HG03520 (cell line): Measurements from ENCODE around the gene UFM1.
A peak's percentile ranks its signal among the peaks of the same experiment; 100 is the strongest.
"Not testable (repeated sequence)": the region's sequence is repeated elsewhere in the genome, so short reads cannot be mapped to it uniquely, and the experiment has no call there.

Source experiments
- ATAC-seq: cut with Tn5 transposase; IDR thresholded peaks from one replicate; pipeline ENCODE4 v1.9.1; 2021; ENCODE audit warnings: mild to moderate bottlenecking, moderate library complexity; ENCODE audit not compliant: unreplicated experiment

Gene UFM1

DNA sequence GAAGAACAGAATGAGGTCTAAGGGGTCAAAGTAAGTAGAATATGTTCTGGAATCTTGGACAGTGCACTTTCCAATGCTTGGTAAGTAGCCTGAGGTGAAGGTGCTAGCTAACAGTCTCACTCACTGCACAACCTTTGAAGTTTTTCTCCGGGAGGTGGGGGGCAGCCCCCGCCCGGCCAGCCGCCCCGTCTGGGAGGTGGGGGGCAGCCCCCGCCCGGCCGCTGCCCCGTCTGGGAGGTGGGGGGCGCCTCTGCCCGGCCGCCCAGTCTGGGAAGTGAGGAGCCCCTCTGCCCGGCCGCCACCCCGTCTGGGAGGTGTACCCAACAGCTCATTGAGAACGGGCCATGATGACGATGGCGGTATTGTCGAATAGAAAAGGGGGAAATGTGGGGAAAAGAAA is 14.1 kb downstream of the UFM1 start:
- not testable (repeated sequence) for ATAC-seq

DNA sequence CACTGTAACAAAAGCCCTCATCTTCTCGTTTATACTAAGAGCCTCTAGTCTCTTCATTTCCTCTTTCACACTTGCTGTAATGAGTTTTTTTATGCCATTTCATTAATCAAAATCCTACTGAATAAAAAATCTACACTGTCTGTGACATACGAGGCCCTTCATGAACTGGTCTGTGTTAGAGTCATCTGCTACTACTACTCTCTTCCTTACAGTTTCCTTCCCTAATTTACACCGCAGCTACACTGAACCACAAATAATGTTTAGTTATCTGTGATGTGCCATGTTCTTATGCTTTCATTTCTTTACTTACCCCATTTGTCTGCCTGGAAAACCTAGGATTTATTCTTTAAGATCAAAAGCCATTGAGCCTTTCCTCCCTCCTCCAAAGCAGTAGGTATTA is 16.0 kb downstream of the UFM1 start:
- no peak for ATAC-seq

DNA sequence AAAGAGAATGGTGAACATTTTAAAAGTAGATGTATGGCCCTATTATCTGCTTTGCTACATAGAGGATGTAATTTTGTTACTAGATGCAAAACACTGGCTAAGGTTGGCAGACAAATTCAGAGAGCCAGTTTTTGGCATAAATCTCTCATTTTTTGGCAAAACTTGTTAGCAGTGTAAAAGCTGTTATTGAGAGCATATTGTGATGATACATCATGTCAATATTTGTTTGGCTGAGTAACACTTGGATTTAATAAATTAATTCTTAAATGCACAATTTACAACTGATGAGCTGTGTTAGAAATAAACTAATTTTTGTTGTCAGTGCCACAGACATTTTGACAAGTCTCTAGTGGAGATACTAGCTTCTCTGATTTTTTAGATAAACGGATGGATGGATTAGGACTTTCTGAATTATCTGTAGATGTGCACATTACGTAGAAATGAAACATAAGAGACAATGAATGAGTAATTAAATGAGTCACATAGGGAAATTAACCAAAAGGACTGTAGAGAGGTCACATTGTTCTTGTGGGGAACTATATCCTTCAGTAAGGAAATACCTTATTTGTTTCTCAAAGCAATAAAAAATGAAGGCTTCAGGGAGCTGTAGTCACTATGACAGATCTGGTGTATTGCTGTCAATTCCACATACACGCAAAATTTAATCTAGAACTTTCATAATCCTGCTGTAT is 17.4 kb downstream of the UFM1 start:
- ATAC-seq: peak; percentile 50

DNA sequence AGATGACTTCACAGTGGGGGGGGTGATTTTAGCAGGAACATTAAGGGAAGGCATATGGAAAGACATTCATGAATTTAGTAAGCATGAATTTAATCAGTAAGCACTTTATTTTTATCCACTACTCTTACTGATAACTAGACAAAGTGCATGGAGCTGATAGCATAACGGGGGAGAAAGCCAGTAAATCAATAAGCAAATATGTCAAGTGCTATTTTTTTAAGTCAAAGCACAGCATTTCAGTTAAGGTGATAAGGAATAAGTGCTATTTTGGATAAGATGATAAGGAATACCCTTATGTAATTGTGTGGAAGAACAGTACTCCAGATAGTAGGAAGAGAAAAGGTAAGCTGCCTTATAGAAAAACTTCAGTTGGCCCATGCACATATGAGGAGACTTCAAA is 19.4 kb downstream of the UFM1 start:
- no peak for ATAC-seq

DNA sequence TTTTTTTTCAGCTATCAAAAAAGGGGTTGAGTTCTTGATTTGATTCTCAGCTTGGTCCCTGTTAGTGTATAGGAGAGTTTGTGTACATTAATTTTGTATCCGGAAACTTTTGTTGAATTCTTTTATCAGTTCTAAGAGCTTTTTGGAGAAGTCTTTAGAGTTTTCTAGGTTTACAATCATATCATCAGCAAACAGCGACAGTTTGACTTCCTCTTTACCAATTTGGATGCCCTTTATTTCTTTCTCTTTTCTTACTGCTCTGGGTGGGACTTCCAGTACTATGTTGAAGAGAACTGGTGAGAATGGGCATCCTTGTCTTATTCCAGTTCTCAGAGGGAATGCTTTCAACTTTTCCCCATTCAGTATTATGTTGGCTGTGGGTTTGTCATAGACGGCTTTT is 20.4 kb downstream of the UFM1 start:
- ATAC-seq: not testable (repeated sequence)

DNA sequence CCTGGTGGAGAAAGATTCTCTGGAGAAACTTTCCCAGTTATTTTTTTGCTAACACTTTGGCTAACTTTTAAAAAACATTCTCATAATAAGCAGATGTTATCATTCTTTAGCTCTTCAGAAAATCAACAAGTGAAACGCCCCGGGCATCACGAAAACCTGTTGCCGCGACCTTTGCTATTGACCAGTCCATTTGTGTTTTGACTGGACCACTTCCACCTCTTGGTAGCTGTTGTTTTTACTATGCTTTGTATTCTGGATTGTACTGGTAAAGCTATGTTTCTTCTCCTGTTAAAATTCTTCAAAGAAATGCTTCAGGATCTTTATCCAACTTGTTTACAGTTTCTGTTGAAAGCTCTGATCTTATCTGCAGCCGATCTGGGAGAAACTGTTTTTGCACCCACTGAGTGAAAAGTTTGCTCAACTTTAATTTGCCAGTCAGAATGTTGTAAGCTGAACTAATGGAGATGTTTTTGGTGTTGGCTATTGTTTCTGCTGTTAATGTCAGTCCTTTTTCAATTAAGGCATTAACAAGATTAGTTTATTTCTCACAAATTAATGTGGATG is 23.3 kb downstream of the UFM1 start:
- no peak for ATAC-seq

DNA sequence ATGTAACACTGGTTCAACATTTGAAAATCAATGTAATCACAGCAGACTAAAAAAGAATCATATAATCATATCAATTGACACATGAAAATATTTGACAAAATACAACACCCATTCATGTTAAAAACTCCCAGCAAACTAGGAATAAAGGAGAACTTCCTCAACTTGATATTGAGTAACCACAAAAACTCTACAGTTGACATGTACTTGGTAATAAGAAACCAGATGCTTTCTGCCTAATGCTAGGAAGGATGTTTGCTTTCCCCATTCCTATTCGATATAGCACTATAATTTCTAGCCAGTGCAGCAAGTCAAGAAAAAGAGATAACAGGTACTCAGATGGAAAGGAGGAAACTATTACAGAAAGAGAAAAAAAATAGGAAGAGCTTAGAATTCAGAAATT is 26.9 kb downstream of the UFM1 start:
- ATAC-seq: no peak

DNA sequence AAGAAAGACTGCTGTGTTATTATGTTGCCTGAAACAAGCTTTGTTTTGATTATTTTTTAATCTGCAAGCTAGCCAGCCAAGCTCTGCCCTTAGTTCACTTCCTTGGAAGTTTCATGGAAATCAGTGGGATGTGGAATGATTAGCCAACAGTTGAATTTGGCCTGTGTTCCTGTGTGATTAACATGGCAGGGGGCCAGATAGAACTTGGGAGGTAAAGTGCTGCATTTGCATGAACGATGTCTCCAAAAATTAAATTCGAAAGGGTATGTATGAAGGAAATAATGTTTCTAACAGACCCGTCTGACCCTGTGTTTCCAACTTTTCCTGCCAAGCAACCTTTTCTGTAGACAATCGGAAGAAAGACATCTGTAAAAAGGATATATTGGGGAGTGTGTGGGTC is 32.2 kb downstream of the UFM1 start:
- ATAC-seq: no peak

DNA sequence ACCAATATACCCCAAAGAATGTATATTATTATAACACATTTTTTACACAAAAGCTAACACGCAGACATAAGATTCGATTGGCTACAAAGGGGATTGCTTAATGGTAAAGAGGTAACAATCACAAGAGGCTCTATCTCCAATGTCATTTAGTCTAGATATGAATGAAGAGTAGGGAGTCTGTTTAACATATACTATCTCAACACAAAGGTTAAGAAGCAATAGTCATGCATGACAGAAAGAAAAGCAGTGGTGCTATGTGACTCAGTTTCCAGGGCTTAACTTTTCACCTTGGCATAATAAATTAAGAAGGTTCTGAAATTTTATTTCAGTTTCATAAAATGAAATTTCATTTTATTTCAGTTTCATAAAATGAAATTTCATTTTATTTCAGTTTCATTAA is 33.3 kb downstream of the UFM1 start:
- ATAC-seq: no peak

DNA sequence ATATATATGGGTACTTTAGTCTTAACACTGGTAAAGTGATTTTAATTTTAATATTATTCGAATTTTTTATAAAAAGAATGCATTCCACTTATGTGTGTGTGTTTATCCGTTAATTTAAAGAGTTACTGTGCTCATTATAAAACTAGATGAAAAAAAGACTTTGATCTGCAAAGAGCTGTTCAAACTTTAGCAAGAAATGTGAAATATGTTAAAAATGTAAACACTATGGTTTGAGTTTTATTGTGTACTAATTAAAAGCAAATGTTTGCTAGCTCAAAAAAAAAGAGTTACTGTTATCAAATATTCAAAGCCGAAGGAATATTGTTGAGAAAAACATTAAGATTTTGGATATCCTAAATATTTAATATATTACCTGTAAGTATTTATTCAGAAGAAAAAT is 34.5 kb downstream of the UFM1 start:
- ATAC-seq: no peak

DNA sequence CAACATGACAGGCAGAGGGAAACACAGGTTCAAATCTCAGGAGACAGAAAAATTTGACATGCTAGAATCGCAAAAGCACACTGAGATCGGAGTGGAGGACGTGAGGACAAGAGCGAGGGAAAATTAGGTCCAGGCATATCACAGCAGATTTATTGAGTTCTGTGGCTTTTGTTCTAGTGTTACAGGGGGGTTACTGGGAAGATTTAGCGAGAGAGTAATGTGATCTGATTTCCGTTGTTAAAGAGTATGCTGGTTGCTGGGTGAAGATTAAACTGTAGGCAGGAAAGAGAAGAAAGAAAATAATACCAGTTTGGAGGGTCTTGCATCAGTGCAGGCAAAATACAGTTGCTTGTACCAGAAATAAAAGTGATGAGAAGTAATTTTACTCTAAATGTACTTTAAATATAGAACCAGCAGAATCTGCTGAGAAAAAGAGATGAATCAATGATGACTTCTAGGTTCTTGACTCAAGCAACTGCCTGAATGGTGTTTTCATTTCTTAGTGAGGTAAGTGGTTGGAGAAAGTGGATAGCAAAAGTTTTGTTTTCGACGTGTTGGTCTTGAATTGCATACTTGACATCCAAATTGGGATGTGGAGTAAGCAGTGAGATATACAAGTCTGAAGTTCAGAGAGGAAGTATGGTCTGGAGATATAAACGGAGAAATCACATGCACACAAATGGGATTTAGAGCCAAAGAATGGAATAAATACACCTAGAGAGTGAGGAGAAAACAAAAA is 35.7 kb downstream of the UFM1 start:
- no peak for ATAC-seq

DNA sequence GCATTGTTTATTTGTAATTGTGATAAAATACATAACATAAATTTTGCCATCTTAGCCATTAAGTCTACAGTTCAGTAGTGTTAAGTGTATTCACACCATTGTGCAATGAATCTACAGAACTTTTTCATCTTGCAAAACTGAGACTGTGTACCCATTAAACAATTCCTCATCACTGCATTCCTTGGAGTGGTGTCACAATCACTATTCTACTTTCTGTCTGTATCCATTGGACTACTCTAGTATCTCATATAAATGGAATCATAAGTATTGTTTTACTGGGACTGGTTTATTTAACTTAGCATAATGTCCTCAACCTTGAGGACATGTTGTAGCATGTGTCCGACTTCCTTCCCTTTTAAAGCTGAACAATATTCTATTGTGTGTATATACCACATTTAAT is 36.8 kb downstream of the UFM1 start:
- ATAC-seq: no peak

DNA sequence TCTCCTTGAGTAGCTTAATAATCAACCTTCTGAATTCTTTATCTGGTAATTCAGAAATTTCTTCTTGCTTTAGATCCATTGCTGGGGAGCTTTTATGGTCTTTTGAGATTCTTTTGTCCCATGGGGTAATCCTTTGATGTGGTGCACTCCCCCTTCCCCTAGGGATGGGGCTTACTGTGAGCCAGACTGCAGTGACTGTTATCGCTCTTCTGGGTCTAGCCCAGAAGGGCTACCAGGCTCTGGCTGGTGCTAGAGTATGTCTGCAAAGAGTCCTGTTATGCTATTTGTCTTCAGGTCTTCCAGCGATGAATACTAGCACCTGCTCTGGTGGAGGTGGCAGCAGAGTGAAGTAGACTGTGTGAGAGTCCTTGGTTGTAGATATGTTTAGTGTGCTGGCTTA is 41.7 kb downstream of the UFM1 start:
- ATAC-seq: no peak

DNA sequence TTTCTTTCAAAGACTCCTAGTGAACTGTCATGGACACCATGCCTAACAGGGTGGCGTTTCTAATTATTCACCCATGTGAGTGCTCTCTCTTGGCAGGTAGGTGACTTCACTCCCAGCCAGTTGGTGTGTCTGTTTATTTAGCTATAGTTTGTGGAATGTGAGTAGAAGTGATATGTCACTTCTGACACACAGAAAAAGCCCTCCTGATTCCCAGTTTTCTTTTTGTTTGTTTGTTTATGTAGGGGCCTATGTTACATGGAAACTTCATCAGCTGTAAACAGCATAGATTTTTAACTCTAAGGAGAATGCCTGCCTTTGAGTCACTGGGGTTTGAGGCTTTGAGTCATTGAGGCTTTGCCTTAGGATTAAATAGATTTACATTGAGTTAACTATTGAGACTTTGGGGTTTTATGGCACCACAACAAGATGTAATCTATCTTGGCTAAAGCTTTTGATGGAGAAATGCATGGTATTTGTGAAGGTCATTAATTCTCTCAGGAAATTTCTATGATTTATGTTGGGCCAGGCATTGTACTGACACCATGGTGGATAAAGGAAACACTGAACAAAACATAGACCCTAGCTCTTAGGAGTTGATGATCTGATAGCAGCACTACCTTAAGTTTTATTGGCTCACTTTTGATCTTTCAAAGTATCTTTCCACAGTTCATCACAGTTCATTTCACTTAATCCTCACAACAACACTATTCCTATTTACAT is 45.3 kb downstream of the UFM1 start:
- no peak for ATAC-seq

DNA sequence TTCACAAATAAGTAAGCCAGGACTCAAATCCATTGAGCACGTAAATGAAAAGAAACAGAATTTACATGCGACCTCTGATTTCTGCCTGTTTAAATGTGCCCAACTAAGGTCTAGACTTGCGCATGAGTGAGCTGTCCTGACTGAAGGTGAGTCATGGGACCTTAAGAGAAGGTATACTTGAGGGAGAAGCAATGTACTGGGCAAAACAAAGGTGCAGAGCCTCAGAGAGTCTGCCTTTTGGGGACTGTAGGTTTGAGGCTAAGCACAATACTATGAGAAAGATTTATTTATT is 45.8 kb downstream of the UFM1 start:
- ATAC-seq: no peak

DNA sequence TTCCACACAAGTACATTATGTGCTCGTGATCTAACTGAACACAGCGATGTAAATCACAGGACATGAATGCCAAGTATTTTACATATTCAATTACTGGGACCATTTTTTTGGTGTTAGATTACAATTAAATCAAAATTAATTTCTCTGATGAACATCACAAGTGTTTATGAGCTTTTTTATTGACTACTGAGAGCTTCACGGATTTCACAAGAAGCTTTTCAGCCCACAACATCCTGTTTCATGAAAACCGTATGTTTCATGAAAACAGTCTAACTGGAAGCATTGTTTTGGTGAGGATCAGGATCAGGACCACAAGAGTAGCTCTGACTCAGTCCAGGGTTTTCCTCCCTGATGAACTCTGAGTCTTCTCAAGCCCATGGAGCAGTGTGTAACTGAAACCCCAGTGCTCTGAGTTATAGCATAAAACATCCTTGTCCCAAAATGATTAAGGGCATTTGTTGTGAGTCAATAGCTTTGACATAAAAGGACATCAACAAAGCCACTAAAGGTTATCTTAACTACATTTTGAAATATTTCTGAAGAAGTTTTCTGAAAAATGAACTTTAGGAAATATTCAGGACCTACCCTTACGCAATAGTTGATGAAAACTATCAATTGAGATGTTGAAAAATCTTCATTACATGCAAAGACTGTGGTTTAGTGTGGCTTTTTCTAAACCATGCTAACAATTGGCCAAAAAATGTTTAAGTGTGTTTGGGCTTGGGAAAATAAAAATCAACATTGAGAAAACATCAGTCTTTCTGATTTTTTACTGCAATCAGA is 49.3 kb downstream of the UFM1 start:
- no peak for ATAC-seq

DNA sequence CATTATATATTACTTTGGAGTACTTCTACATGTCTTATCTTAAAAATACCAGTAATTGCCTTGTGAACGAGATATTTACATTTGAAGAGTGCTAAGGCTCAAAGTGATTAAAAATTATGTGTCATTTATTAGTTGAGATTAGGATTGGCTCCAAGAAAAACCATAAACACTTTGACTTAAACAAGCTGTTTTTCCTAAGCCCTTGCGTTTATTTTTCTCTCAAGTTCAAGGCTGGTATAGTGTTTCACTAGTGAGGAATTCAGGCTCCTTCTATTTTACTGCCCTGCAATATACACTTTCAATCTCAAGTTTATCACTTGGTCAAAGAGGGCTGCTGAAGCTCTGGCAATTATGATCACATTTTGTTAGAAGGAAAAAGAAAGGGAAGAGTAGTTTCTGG is 49.9 kb downstream of the UFM1 start:
- ATAC-seq: no peak

DNA sequence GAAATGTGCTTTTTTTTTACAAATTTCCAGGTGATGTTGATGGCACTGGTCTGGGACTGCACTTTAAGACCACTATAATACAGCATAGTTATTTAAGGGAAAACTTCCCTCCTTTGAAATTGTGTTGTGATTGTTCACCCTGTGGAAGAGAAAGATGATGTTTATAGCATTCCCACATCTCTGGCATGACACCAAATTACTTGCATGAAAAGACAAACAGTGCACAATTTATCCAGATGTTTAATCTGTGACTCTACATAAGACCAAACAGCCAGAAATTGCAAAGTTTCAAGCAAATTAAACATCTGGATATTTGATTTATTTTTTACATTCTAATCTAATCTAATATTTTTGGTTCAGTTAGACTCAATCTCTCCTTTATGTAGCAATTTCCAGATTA is 51.6 kb downstream of the UFM1 start:
- no peak for ATAC-seq

DNA sequence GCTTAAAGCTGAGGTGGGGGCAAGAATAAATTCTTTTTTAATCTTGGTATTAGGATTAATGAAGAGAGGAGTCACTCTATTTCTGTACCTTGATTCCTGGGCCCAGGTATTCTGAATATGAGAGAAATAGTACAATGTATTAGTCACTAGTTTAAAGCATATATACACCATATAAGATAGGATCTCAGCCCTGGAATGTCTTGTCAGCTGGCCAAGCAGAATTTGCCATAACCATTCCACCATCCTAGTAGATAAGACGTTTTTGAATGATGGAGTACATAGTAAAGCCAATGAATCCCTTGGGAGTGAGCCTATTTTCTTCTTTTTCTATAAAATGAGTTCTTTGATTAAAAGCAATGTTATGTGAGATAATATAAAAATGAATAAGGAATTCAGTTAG is 55.6 kb downstream of the UFM1 start:
- ATAC-seq: no peak

DNA sequence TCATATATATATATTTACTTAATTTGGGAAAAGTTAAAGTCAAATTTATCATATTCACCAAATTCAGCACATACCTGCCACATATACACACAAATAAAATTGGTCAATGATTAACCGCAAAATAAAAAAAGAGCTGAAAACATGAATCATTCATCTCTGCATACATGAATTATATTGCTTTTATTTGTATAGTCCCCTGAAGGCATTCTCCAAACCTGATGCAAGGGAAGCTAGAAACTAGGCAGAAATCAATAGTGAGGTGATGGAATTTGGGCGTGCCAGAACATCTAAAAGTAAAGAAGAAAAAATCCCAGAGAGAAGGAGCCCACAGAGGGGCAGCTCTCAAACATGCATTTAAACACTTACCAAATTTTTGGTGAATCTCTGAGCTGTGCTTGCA is 60.1 kb downstream of the UFM1 start:
- ATAC-seq: no peak

DNA sequence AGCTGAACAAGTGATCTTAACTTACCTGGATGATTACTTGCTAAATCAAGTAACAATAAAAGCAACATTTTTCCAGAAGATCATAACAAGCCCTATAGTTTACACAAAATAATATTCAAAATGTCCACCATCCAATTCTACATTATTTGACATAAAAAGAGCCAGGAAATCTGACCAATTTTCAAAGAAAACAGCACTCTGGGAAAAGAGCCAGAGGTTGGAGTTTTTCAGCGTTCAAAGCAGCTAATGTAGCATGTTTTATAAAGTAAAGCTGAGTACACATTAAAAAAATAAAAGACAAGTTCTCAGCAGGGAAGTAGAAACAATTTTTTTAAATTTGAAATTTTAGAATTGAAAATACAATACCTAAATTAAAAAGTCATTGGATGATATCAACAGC is 62.6 kb downstream of the UFM1 start:
- ATAC-seq: no peak
